K562 (cell line): Measurements from ENCODE around the gene ZNF181. TPM values are rescaled to one million over a fixed set of nuclear protein-coding genes. Genes with fewer than 3 reads are reported as not detected.
A peak's percentile ranks its signal among the peaks of the same experiment; 100 is the strongest.

Experiments used
- ATF6 ChIP-seq: sonication (generic); formaldehyde crosslinking; IDR thresholded peaks from 2 replicates; pipeline ENCODE4 v1.4.0; 2020; ENCODE audit warnings: mild to moderate bottlenecking, missing genetic modification reagents
- CBFA2T3 ChIP-seq: fragments of 450-650 bp; IDR thresholded peaks from 2 replicates; pipeline ENCODE4 v1.6.1; 2017
- CLOCK ChIP-seq: fragments of 250-450 bp; sonication (Bioruptor Pico); IDR thresholded peaks from 2 replicates; pipeline ENCODE4 v1.4.0; 2020; ENCODE audit warnings: mild to moderate bottlenecking, moderate library complexity, borderline replicate concordance
- GTF2F1 ChIP-seq: IDR thresholded peaks from 2 replicates; pipeline ENCODE4 v1.6.1; 2011; ENCODE audit warnings: low read depth, low read length, improper control_type of control experiment
- HCFC1 ChIP-seq: IDR thresholded peaks from 2 replicates; pipeline ENCODE4 v1.6.1; 2012; ENCODE audit warnings: low read depth, low read length, improper control_type of control experiment
- MAZ ChIP-seq, 2 experiments: fragments of 450-650 bp in 1 of 2; sonication (generic) in 1 of 2; formaldehyde crosslinking; IDR thresholded peaks in 1 of 2; conservative IDR thresholded peaks in 1 of 2; 2 replicates each; pipeline versions ENCODE4 v1.4.0 to v1.5.0; 2020; ENCODE audit warnings: mild to moderate bottlenecking in 1 of 2, missing genetic modification reagents in 1 of 2
- MBD1 ChIP-seq: fragments of 250-450 bp; sonication (Bioruptor Pico); IDR thresholded peaks from 2 replicates; pipeline ENCODE4 v1.8.0; 2022; ENCODE audit warnings: inconsistent platforms
- MCM2 ChIP-seq: fragments of 450-650 bp; IDR thresholded peaks from 2 replicates; pipeline ENCODE4 v1.6.1; 2017; ENCODE audit warnings: low read depth, mild to moderate bottlenecking
- NCOA2 ChIP-seq, 2 experiments: fragments of 450-650 bp; IDR thresholded peaks; 2 replicates each; pipeline ENCODE4 v1.6.1; 2018; ENCODE audit warnings: mild to moderate bottlenecking in 2 of 2, moderate library complexity in 1 of 2; ENCODE audit not compliant: partially characterized antibody in 2 of 2
- NCOR1 ChIP-seq: fragments of 450-650 bp; IDR thresholded peaks from 2 replicates; pipeline ENCODE4 v1.6.1; 2016; ENCODE audit warnings: mild to moderate bottlenecking, moderate library complexity
- POLR2B ChIP-seq: fragments of 450-650 bp; IDR thresholded peaks from 2 replicates; pipeline ENCODE4 v1.6.1; 2018; ENCODE audit warnings: low read depth; ENCODE audit not compliant: partially characterized antibody
- RAD51 ChIP-seq: fragments of 450-650 bp; IDR thresholded peaks from 2 replicates; pipeline ENCODE4 v1.7.1; 2016; ENCODE audit warnings: low read depth, mild to moderate bottlenecking, borderline replicate concordance
- SRF ChIP-seq, 2 experiments: fragments of 250-450, 450-650 bp in 1 of 2; sonication (Bioruptor Pico) in 1 of 2; sonication (generic) in 1 of 2; formaldehyde crosslinking; IDR thresholded peaks; 2 replicates each; pipeline versions ENCODE4 v1.5.0 to v1.5.1; 2020 to 2022; ENCODE audit warnings: mild to moderate bottlenecking in 1 of 2, missing genetic modification reagents in 1 of 2
- TFAM ChIP-seq: fragments of 250-450 bp; sonication (Bioruptor Pico); conservative IDR thresholded peaks from 2 replicates; pipeline ENCODE4 v1.5.0; 2021; ENCODE audit warnings: mild to moderate bottlenecking, moderate library complexity
- TFAP4 ChIP-seq: sonication (generic); formaldehyde crosslinking; IDR thresholded peaks from 2 replicates; pipeline ENCODE4 v1.8.0; 2022; ENCODE audit warnings: missing genetic modification reagents, mild to moderate bottlenecking, moderate library complexity, borderline replicate concordance
- ZBTB17 ChIP-seq: fragments of 450-650 bp; formaldehyde crosslinking; IDR thresholded peaks from 2 replicates; pipeline ENCODE4 v1.4.0; 2020; ENCODE audit warnings: mild to moderate bottlenecking
- ZNF124 ChIP-seq: sonication (generic); formaldehyde crosslinking; IDR thresholded peaks from 2 replicates; pipeline ENCODE4 v1.8.1; 2022; ENCODE audit warnings: missing genetic modification reagents
- ZNF436 ChIP-seq: fragments of 250-450, 450-650 bp; sonication (Bioruptor Pico); formaldehyde crosslinking; IDR thresholded peaks from 2 replicates; pipeline ENCODE4 v1.7.0; 2020; ENCODE audit warnings: mild to moderate bottlenecking
- ZNF766 ChIP-seq: fragments of 200-800 bp; sonication (Bioruptor generic); conservative IDR thresholded peaks from 2 replicates; pipeline ENCODE4 v1.6.1; 2016; ENCODE audit warnings: missing genetic modification characterization, missing compliant biosample characterization
- polyA plus RNA-seq, 8 experiments: library from polyadenylated mRNA; depleted of rRNA in 4 of 8; stranded (reverse) in 5 of 8; unstranded in 3 of 8; fragments of >200 nt; fragmentation: Nextera tagmentation in 2 of 8; fragmentation: Illumina TruSeq in 1 of 8; extraction: Ambion mirVana in 2 of 8; extraction: Trizol in 1 of 8; gene quantifications; 2 replicates each; pipeline versions ENCODE4 v1.2.1 to v1.2.3, GENCODE V29; 2011 to 2014; ENCODE audit warnings: inconsistent platforms in 1 of 8, missing spikeins in 1 of 8
- total RNA-seq, 7 experiments: library from RNA; depleted of rRNA in 6 of 7; stranded (reverse); fragments of >200 nt in 6 of 7; fragmentation: Illumina TruSeq in 2 of 7; extraction: Trizol in 2 of 7; gene quantifications; 2 replicates each; pipeline versions ENCODE4 v1.2.1 to v1.2.3, GENCODE V29; 2011 to 2021; ENCODE audit warnings: low replicate concordance in 1 of 7

Gene ZNF181
- total and polyA plus RNA-seq, 9 of the 15 experiments (the other 6 are each of a cell fraction or from before 2014, with no cell fraction given) = 4.3 to 20.3 (median 12.1) TPM

- TF ChIP-seq MBD1 (no peak), ATF6 (CRISPR knock-in tag) (0 out of 2 replicates have a peak, but pooled peaks have one; percentile 69), TFAP4 (CRISPR knock-in tag) (peak; percentile 60), NCOA2 (IDR thresholded peaks at IDR 0.05; ENCODE audit: partially characterized antibody in 2 of 2) (no peak), SRF (CRISPR knock-in tag; IDR thresholded peaks at IDR 0.05) (peak in 1 of 2 experiments; percentile 43; a peak in 1 of 4 replicates), MCM2 (no peak), ZBTB17 (CRISPR knock-in tag) (peak; percentile 84), ZNF766 (0 out of 2 replicates have a peak, but pooled peaks have one; percentile 47), MAZ (CRISPR knock-in tag; conservative IDR thresholded peaks at IDR 0.05 in 1 of 2, IDR thresholded peaks at IDR 0.05 in 1 of 2) (peak; percentile 52 to 88; a peak in 3 of 4 replicates), NCOR1 (peak; percentile 44), GTF2F1 (no peak), RAD51 (no peak; the same call in 1 of the 2 replicates), CBFA2T3 (no peak), ZNF124 (CRISPR knock-in tag) (no peak), TFAM (CRISPR knock-in tag) (no peak), CLOCK (CRISPR knock-in tag) (no peak), ZNF436 (CRISPR knock-in tag) (no peak), HCFC1 (peak; percentile 83), POLR2B (peak; percentile 93)
These were observed at the start of gene ZNF181 (continued) for GRCh38 chr19:34733746-34734536.
